ENCODE measurements around the gene TMEM51.

The TMEM51 gene

DNA sequence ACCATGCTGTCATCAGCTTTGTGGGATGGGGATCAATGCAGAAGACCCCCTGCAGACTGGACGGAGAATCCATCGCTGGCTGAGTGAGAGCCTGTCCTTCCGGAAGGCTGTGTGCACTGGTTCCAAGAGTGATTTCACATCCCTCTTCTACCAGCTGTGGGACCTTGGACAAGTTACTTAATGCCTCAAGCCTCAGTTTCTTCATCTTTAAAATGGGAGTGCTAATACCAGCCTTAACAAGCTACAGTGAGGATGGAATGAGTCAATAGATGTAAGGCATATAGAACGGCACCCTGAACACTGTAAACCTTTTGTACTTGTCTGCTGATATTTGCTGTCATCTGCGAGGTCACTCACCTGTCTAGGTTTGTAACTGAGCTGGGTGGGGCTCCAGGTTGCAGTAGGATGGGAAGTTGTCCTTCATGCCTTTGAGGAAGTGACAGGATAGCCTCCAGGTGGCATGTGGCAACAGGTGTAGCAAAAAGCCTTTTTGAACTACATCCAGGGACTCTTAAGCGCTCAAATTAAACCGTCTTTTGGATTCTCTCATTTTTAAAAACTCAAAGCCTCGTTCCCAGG lies 27.5 kb downstream of the TMEM51 start:
- Histone ChIP-seq H3K9me3 (ENCODE audit: control insufficient read depth in 1 of 2, low read length in 2 of 2) (no peaks in the 10 kb centered on the region), H3K4me1 (ENCODE audit: control insufficient read depth in 1 of 2, insufficient read depth in 2 of 2, low read length in 2 of 2) (peaks cover 0 to 7% of the 10 kb centered on the region in 2 donors), H3K27ac (ENCODE audit: low read length) (no peak overlapping the region), H3K27me3 (ENCODE audit: low read depth, low read length) (no peaks in the 10 kb centered on the region), H3K4me3 (ENCODE audit: low read depth in 1 of 2, low read length in 2 of 2) (no peak overlapping the region), H3K36me3 (ENCODE audit: control insufficient read depth in 1 of 2, insufficient read depth in 2 of 2, low read length in 2 of 2) (no peaks in the 10 kb centered on the region)

DNA sequence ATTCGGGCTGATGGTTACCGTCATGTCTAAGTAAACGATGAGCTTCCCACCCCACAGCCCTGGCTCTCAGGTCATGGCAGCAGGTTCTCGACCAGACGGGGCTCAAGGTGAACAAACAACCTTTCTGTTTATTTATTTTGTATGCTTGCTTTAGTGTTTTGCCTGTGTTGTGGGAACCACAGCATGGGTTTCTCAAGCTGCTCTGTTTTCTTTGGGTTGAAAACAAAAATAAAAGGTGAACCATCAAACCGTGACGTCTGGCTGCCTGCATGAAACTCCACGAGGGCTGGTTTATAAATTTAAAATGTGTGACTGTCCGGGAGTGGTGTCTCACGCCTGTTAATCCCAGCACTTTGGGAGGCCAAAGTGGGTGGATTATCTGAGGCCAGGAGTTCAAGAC lies 28.0 kb downstream of the TMEM51 start:
- no peak overlapping the region for H3K4me3 ChIP-seq (ENCODE audit: low read depth in 1 of 2, low read length in 2 of 2)
- no peak overlapping the region for H3K27ac ChIP-seq (ENCODE audit: low read length)
- peaks cover 0 to 7% of the 10 kb centered on the region in 2 donors for H3K4me1 ChIP-seq (ENCODE audit: control insufficient read depth in 1 of 2, insufficient read depth in 2 of 2, low read length in 2 of 2)
- no peaks in the 10 kb centered on the region for H3K36me3 ChIP-seq (ENCODE audit: control insufficient read depth in 1 of 2, insufficient read depth in 2 of 2, low read length in 2 of 2)
- H3K27me3 ChIP-seq (ENCODE audit: low read depth, low read length), result no peaks in the 10 kb centered on the region
- H3K9me3 ChIP-seq (ENCODE audit: control insufficient read depth in 1 of 2, low read length in 2 of 2), result no peaks in the 10 kb centered on the region

DNA sequence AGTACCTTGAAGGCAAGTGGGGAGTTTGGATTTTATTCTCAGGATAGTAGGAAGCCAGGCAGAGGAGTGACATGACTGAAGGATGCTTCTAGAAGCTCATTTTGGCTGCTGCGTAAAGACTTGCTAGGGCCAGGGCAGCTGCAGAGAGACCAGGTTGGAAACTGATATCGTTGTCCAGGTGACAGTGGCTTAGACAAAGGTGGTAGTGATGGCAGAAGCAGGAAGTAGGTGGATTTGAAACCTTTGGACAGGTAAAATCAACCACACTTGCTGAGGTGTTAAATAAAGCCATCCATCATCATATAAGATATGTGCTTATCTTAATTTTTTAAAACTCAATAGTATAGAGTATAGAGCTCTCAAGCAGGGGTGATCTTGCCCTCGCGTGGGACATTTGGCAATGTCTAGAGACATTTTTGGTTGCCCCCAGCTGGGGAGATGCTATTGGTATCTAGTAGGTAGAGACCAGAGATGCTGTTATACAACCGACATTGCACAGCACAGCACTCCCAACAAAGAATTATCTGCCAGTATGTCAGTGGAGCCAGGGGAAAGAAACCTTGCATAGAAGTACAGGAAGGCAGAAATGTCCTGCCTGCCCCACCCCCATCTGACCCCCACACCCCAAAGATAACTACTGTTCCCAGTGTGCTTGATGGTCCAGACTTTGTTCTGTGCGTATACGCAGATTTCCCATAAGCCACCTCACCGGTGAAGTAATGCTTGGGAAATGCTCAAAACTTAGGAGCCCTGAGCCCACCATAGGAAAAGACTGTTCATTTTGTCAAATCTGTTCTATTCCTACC lies 31.1 kb downstream of the TMEM51 start:
- H3K36me3 ChIP-seq (ENCODE audit: control insufficient read depth in 1 of 2, insufficient read depth in 2 of 2, low read length in 2 of 2), result no peaks in the 10 kb centered on the region
- H3K27ac ChIP-seq (ENCODE audit: low read length), result no peak overlapping the region
- no peak overlapping the region for H3K4me3 ChIP-seq (ENCODE audit: low read depth in 1 of 2, low read length in 2 of 2)
- H3K9me3 ChIP-seq (ENCODE audit: control insufficient read depth in 1 of 2, low read length in 2 of 2), result no peaks in the 10 kb centered on the region
- peaks cover 8 to 16% of the 10 kb centered on the region in 2 donors for H3K4me1 ChIP-seq (ENCODE audit: control insufficient read depth in 1 of 2, insufficient read depth in 2 of 2, low read length in 2 of 2)
- H3K27me3 ChIP-seq (ENCODE audit: low read depth, low read length), result no peaks in the 10 kb centered on the region

DNA sequence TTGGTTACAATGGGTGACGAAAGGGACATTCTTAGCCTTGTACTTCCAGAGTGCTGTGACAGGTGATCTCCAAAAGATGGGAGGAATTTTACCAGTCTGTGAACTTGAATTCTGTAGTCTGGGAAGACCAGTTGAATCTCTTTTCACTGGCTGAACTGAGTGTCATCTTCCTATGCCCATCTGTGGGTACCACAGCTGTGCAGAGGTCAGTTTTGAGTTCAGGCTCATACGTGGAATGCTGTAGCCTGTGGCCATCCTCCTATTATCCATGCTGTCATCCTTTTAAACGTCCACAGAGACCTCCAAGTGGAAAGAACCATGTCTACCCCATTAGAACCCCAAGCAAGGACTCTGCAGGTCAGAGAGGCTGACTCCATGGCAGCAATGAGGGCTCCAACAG lies 32.1 kb downstream of the TMEM51 start:
- Histone ChIP-seq H3K4me3 (ENCODE audit: low read depth in 1 of 2, low read length in 2 of 2) (no peak overlapping the region), H3K9me3 (ENCODE audit: control insufficient read depth in 1 of 2, low read length in 2 of 2) (no peaks in the 10 kb centered on the region), H3K36me3 (ENCODE audit: control insufficient read depth in 1 of 2, insufficient read depth in 2 of 2, low read length in 2 of 2) (no peaks in the 10 kb centered on the region), H3K27me3 (ENCODE audit: low read depth, low read length) (no peaks in the 10 kb centered on the region), H3K27ac (ENCODE audit: low read length) (no peak overlapping the region), H3K4me1 (ENCODE audit: control insufficient read depth in 1 of 2, insufficient read depth in 2 of 2, low read length in 2 of 2) (peaks cover 8 to 16% of the 10 kb centered on the region in 2 donors)

GRCh38 chr1:15186073-15186845 lies 32.7 kb downstream of the TMEM51 start:
- no peaks in the 10 kb centered on the region for H3K9me3 ChIP-seq (ENCODE audit: control insufficient read depth in 1 of 2, low read length in 2 of 2)
- H3K27me3 ChIP-seq (ENCODE audit: low read depth, low read length), result no peaks in the 10 kb centered on the region
- H3K36me3 ChIP-seq (ENCODE audit: control insufficient read depth in 1 of 2, insufficient read depth in 2 of 2, low read length in 2 of 2), result no peaks in the 10 kb centered on the region
- H3K4me3 ChIP-seq (ENCODE audit: low read depth in 1 of 2, low read length in 2 of 2), result no peak overlapping the region
- H3K27ac ChIP-seq (ENCODE audit: low read length), result no peak overlapping the region
- H3K4me1 ChIP-seq (ENCODE audit: control insufficient read depth in 1 of 2, insufficient read depth in 2 of 2, low read length in 2 of 2), result peaks cover 8 to 16% of the 10 kb centered on the region in 2 donors

DNA sequence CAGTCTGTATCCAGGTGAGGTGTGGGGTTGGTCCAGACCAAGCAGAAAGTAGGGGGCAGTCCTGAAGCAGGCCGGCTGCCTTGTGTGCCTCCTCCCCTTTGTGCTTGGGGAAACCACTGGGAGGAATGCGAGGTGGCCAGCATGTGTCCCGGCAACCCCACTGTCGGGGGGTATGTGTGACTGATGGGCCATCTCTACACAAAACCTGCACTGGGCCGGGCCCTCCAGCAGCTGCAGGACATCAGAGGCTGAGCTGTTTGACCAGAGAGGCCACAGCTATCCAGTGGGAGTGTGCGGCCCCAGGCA lies 33.3 kb downstream of the TMEM51 start:
- Histone ChIP-seq H3K27me3 (ENCODE audit: low read depth, low read length) (no peaks in the 10 kb centered on the region), H3K4me3 (ENCODE audit: low read depth in 1 of 2, low read length in 2 of 2) (no peak overlapping the region), H3K4me1 (ENCODE audit: control insufficient read depth in 1 of 2, insufficient read depth in 2 of 2, low read length in 2 of 2) (peaks cover 8 to 16% of the 10 kb centered on the region in 2 donors), H3K36me3 (ENCODE audit: control insufficient read depth in 1 of 2, insufficient read depth in 2 of 2, low read length in 2 of 2) (no peaks in the 10 kb centered on the region), H3K27ac (ENCODE audit: low read length) (no peak overlapping the region), H3K9me3 (ENCODE audit: control insufficient read depth in 1 of 2, low read length in 2 of 2) (no peaks in the 10 kb centered on the region)

- no peak overlapping the region for H3K27ac ChIP-seq (ENCODE audit: low read length)
- no peaks in the 10 kb centered on the region for H3K27me3 ChIP-seq (ENCODE audit: low read depth, low read length)
- no peaks in the 10 kb centered on the region for H3K9me3 ChIP-seq (ENCODE audit: control insufficient read depth in 1 of 2, low read length in 2 of 2)
- no peaks in the 10 kb centered on the region for H3K36me3 ChIP-seq (ENCODE audit: control insufficient read depth in 1 of 2, insufficient read depth in 2 of 2, low read length in 2 of 2)
- no peak overlapping the region for H3K4me3 ChIP-seq (ENCODE audit: low read depth in 1 of 2, low read length in 2 of 2)
- peaks cover 8 to 16% of the 10 kb centered on the region in 2 donors for H3K4me1 ChIP-seq (ENCODE audit: control insufficient read depth in 1 of 2, insufficient read depth in 2 of 2, low read length in 2 of 2)
These were observed 33.9 kb downstream of the TMEM51 start for GRCh38 chr1:15187175-15188129.

- Histone ChIP-seq H3K27me3 (ENCODE audit: low read depth, low read length) (no peaks in the 10 kb centered on the region), H3K36me3 (ENCODE audit: control insufficient read depth in 1 of 2, insufficient read depth in 2 of 2, low read length in 2 of 2) (no peaks in the 10 kb centered on the region), H3K27ac (ENCODE audit: low read length) (no peak overlapping the region), H3K9me3 (ENCODE audit: control insufficient read depth in 1 of 2, low read length in 2 of 2) (no peaks in the 10 kb centered on the region), H3K4me1 (ENCODE audit: control insufficient read depth in 1 of 2, insufficient read depth in 2 of 2, low read length in 2 of 2) (peaks cover 8 to 16% of the 10 kb centered on the region in 2 donors), H3K4me3 (ENCODE audit: low read depth in 1 of 2, low read length in 2 of 2) (no peak overlapping the region)
These were observed 34.6 kb downstream of the TMEM51 start for GRCh38 chr1:15188130-15188524.

DNA sequence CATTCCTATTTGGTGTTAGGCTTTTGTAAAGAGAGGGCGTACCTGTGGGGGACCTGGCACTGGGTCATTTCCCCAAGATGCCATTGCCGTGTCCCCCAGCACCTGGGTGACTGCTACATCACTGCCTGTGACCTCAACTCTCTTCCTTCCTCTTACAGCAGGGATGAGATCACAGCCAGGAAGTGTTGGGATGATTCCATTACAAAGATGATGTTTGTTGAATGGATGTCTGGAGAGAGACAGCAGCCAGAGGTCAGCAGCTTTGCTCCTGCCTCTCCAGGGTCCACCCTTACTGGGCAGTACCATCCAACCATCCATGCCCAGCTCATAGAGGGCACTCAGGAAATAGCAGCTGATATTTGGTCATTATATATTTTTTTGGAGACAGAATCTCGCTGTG lies 35.1 kb downstream of the TMEM51 start:
- Histone ChIP-seq H3K4me1 (ENCODE audit: control insufficient read depth in 1 of 2, insufficient read depth in 2 of 2, low read length in 2 of 2) (peaks cover 8 to 16% of the 10 kb centered on the region in 2 donors), H3K27me3 (ENCODE audit: low read depth, low read length) (no peaks in the 10 kb centered on the region), H3K27ac (ENCODE audit: low read length) (no peak overlapping the region), H3K4me3 (ENCODE audit: low read depth in 1 of 2, low read length in 2 of 2) (no peak overlapping the region), H3K9me3 (ENCODE audit: control insufficient read depth in 1 of 2, low read length in 2 of 2) (no peaks in the 10 kb centered on the region), H3K36me3 (ENCODE audit: control insufficient read depth in 1 of 2, insufficient read depth in 2 of 2, low read length in 2 of 2) (no peaks in the 10 kb centered on the region)

- no peaks in the 10 kb centered on the region for H3K9me3 ChIP-seq (ENCODE audit: control insufficient read depth in 1 of 2, low read length in 2 of 2)
- no peak overlapping the region for H3K4me3 ChIP-seq (ENCODE audit: low read depth in 1 of 2, low read length in 2 of 2)
- no peaks in the 10 kb centered on the region for H3K27me3 ChIP-seq (ENCODE audit: low read depth, low read length)
- H3K4me1 ChIP-seq (ENCODE audit: control insufficient read depth in 1 of 2, insufficient read depth in 2 of 2, low read length in 2 of 2), result peaks cover 8 to 16% of the 10 kb centered on the region in 2 donors
- H3K36me3 ChIP-seq (ENCODE audit: control insufficient read depth in 1 of 2, insufficient read depth in 2 of 2, low read length in 2 of 2), result no peaks in the 10 kb centered on the region
- H3K27ac ChIP-seq (ENCODE audit: low read length), result peak overlapping the region; percentile 25
These were observed 36.3 kb downstream of the TMEM51 start for GRCh38 chr1:15189692-15190370.
